Right atrium auricular region (tissue), 2 donors: ENCODE data around the gene PURA. TPM values are rescaled to one million over a fixed set of nuclear protein-coding genes. Genes with fewer than 3 reads are reported as not detected.

Source experiments
- DNase-seq: peaks from one replicate; pipeline ENCODE4 v3.0.0-alpha.2; 2019; ENCODE audit warnings: low spot score
- H3K27ac ChIP-seq, 2 donors: fragments of 200-600 bp; sonication (generic); 1 replicate in 1 of 2; 2 replicates in 1 of 2; pipeline ENCODE4 v1.5.1; 2016 to 2019
- H3K27me3 ChIP-seq, 2 donors: fragments of 200-600 bp; sonication (generic); one replicate each; pipeline versions ENCODE4 v1.5.1 to v1.6.0; 2017 to 2019
- H3K36me3 ChIP-seq: fragments of 200-600 bp; sonication (generic); one replicate; pipeline ENCODE4 v1.5.1; 2016
- H3K4me1 ChIP-seq, 2 donors: fragments of 200-600 bp; sonication (generic); one replicate each; pipeline versions ENCODE4 v1.5.1 to v1.6.0; 2017 to 2019
- H3K4me3 ChIP-seq, 2 donors: fragments of 200-600 bp; sonication (generic); 1 replicate in 1 of 2; 2 replicates in 1 of 2; pipeline ENCODE4 v1.5.1; 2017 to 2019; ENCODE audit warnings: mild to moderate bottlenecking in 1 of 2, moderate library complexity in 1 of 2
- H3K9me3 ChIP-seq, 2 donors: fragments of 200-600 bp; sonication (generic); one replicate each; pipeline ENCODE4 v1.5.1; 2019
- CTCF ChIP-seq, 2 donors: fragments of 200-600 bp; sonication (generic); IDR thresholded peaks; one replicate each; pipeline ENCODE4 v1.5.1; 2019; ENCODE audit warnings: antibody characterized with exemption in 2 of 2
- total RNA-seq, 2 donors: library from RNA; depleted of rRNA; stranded (reverse); fragments of >200 nt; gene quantifications; one replicate each; pipeline ENCODE4 v1.1.0, GENCODE V29; 2016

PURA gene
- 10 to 100 TPM; 23.9 to 25.1 TPM for total RNA-seq

DNA sequence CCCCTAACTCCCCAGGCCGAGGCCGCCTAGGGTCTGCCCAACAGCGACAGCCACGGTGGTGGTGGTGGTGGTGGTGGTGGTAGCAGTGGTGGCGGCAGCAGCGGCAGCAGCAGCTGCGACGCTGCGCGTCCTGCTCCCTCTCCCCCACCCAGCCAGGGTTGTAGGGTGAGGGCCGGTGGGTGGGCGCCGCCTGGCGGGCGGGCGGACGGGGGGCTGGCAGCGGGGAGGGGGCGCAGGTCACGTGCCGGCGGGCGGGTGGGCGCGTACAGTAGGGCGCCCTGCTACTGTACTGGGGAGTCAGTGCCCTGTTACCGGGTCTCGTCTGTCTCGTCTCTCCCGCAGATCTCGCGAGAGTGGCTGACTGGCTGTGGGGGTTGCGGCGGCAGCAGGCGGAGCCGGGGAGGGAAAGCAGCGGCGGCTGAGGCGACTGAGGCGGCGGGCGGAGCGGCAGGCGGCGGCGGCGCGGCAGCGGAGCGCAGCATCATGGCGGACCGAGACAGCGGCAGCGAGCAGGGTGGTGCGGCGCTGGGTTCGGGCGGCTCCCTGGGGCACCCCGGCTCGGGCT lies at the start of gene PURA:
Gene PURA (plus strand): TSS at position 411 of the 565 bp plus-strand sequence. CDS start 73 bp downstream, at position 484.
- Histone ChIP-seq H3K4me1 (peaks cover 0 to 73% of the 10 kb centered on the region in 2 donors), H3K4me3 (peak within 1 kb of the TSS; percentile 78 to 84), H3K36me3 (no peaks in the 10 kb centered on the region), H3K27me3 (no peaks in the 10 kb centered on the region), H3K27ac (peak within 1 kb of the TSS; percentile 88 to 95), H3K9me3 (no peaks in the 10 kb centered on the region)
- peak; percentile 94 for DNase-seq
- peak in 1 of 2 donors; percentile 60 for TF ChIP-seq CTCF (IDR thresholded peaks at IDR 0.05)

- no peaks in the 10 kb centered on the region for H3K36me3 ChIP-seq
- H3K4me1 ChIP-seq = no peaks in the 10 kb centered on the region
- DNase-seq = no peak
- H3K9me3 ChIP-seq = no peaks in the 10 kb centered on the region
- no peaks in the 10 kb centered on the region for H3K27me3 ChIP-seq
- no peak overlapping the region for H3K4me3 ChIP-seq
- TF ChIP-seq CTCF (IDR thresholded peaks at IDR 0.05) = no peak
- no peak overlapping the region for H3K27ac ChIP-seq
These were observed 41.1 kb upstream of the PURA start for GRCh38 chr5:140072812-140073211.

DNA sequence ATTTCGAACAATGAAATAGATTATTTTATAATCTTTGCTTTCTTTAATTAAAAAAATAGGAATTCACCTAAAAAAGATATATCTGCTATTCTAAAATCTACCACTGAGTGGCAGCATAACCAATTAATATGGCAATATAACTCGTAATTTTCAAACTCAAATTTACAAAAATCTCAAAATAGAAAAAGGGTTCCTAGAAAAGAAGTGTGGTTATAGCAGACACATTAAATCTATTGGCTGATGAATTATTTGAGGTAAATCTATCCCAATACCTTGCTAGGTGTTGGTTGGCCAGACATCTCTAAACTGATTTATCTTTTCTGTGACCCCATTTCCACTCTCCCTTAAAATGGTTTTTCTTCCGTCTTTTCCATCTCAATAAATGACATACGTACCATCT lies 40.6 kb upstream of the PURA start:
- no peaks in the 10 kb centered on the region for H3K9me3 ChIP-seq
- no peaks in the 10 kb centered on the region for H3K4me1 ChIP-seq

DNA sequence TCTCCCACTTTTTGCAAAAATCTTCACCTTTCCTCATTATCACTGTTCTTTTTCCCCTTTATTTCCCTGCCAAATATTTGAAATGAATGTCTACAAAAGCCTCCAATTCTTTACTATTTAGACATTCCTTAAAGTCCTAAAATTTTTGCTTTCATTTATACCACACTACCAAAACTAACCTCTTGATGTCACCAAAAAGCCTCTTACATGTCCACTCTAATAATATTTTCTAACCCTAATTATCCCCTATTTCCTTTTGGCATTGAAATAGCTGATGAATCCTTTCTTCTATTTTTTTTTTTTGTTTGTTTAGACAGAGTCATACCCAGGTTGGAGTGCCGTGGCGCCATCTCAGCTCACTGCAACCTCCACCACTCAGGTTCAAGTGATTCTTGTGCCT lies 38.5 kb upstream of the PURA start:
- Histone ChIP-seq H3K36me3 (no peaks in the 10 kb centered on the region), H3K27me3 (no peaks in the 10 kb centered on the region), H3K4me1 (no peaks in the 10 kb centered on the region), H3K4me3 (no peak overlapping the region), H3K9me3 (no peaks in the 10 kb centered on the region), H3K27ac (no peak overlapping the region)
- no peak for DNase-seq
- TF ChIP-seq CTCF (IDR thresholded peaks at IDR 0.05) = peak; percentile 10 to 41

More for the DNA sequence above, 40.6 kb upstream of the PURA start:
- Histone ChIP-seq H3K27me3 (no peaks in the 10 kb centered on the region), H3K36me3 (no peaks in the 10 kb centered on the region), H3K4me3 (no peak overlapping the region), H3K27ac (no peak overlapping the region)
- peak; percentile 47 to 71 for TF ChIP-seq CTCF (IDR thresholded peaks at IDR 0.05)
- DNase-seq = no peak

DNA sequence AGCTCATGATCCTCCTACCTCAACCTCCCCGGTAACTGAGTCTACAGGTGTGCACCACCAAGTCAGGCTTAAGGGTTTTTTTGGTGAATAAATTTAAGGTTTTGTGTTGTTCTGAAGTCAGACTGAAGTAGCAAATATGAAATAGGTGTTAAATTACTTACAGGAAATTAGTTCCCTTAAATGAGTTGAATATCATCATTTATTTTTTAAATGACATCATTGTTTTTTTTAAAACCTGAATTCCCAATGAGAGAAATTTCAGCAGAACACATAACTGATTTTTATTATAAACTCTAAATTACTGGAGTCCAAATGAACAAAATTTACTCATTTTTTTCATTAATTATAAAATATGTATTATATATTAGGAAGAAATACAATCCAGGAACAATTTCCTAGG lies 37.8 kb upstream of the PURA start:
- H3K36me3 ChIP-seq = no peaks in the 10 kb centered on the region
- no peak for DNase-seq
- H3K4me3 ChIP-seq = no peak overlapping the region
- no peak for TF ChIP-seq CTCF (IDR thresholded peaks at IDR 0.05)
- no peak overlapping the region for H3K27ac ChIP-seq
- no peaks in the 10 kb centered on the region for H3K27me3 ChIP-seq
- no peaks in the 10 kb centered on the region for H3K4me1 ChIP-seq
- H3K9me3 ChIP-seq = no peaks in the 10 kb centered on the region

DNA sequence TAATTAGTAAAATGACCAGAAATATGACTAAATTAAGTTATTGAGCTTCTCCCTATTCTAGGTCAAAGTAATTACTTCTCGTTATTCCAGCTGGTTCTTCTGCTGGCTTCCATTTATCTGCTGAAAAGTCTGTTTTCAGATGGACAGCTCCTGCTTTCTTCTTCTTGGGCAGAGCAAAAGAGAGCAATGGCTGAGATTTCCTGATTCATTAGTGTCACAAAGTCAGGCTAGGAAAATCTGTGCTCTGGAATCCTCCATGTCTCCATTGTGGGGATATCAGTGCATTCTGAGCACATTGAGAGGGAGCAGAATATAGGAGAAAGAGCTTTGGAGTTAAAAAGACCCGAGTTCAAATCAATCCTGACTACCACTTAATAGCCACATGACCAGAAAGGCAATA lies 37.1 kb upstream of the PURA start:
- H3K27ac ChIP-seq = no peak overlapping the region
- no peaks in the 10 kb centered on the region for H3K36me3 ChIP-seq
- H3K9me3 ChIP-seq = no peaks in the 10 kb centered on the region
- H3K4me3 ChIP-seq = no peak overlapping the region
- TF ChIP-seq CTCF (IDR thresholded peaks at IDR 0.05) = no peak
- DNase-seq = no peak
- H3K4me1 ChIP-seq = no peaks in the 10 kb centered on the region
- H3K27me3 ChIP-seq = no peaks in the 10 kb centered on the region
